Measurements from ENCODE around the gene MITF.

DNA sequence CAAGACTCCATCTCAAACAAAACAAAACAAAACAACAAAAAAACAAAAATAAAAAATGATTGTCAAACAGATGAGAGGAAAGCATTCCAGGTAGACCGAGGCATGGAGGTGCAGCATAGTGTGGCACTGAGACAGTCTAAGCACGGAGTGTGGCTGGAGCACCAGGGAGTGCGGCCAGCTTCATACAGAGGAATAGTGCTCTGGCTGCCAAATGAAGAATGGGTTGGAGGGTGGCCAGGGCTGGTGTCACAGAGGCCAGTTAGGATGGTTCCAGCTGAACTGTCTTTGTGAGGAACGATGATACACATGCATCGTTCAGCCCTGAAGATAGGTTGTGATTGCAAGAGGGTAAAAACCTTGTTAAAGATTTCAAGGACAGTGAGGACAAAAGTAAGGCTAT is 28.3 kb downstream of the MITF start:
- TF ChIP-seq EZH2phosphoT487 (IDR thresholded peaks at IDR 0.05; ENCODE audit: borderline replicate concordance, low read depth), result no peak
- no peak for TF ChIP-seq RFX5 (IDR thresholded peaks at IDR 0.05; ENCODE audit: low read length)
